NCI-H460 (cell line): Measurements from ENCODE around the gene MCC. TPM values are rescaled to one million over a fixed set of nuclear protein-coding genes. Genes with fewer than 3 reads are reported as not detected.

Experiments used
- DNase-seq: peaks from one replicate; pipeline ENCODE4 v3.0.0-alpha.2; 2016; ENCODE audit warnings: low read depth; ENCODE audit errors: extremely low read depth
- total RNA-seq: library from RNA; depleted of rRNA; stranded (reverse); fragments of >200 nt; shearing (Covaris generic); gene quantifications from 2 replicates; pipeline ENCODE4 v1.2.3, GENCODE V29; 2014

Gene MCC
- total RNA-seq, 1 experiment from 2014 or later: 19.5 TPM

GRCh38 chr5:113330533-113331208 lies 157.6 kb downstream of the MCC start:
- DNase-seq: peak; percentile 48

- DNase-seq: no peak
Observed at GRCh38 chr5:113329981-113330380, 158.3 kb downstream of the MCC start.

- no peak for DNase-seq
Observed at GRCh38 chr5:113325054-113325453, 163.2 kb downstream of the MCC start.

GRCh38 chr5:113321276-113321675 lies 167.0 kb downstream of the MCC start:
- DNase-seq: no peak

GRCh38 chr5:113320273-113320780 lies 167.9 kb downstream of the MCC start:
- no peak for DNase-seq

GRCh38 chr5:113319256-113320053 lies 168.8 kb downstream of the MCC start:
- no peak for DNase-seq

GRCh38 chr5:113317636-113318035 lies 170.6 kb downstream of the MCC start:
- DNase-seq: no peak

GRCh38 chr5:113311301-113311700 lies 177.0 kb downstream of the MCC start:
- DNase-seq: no peak

- no peak for DNase-seq
Observed at GRCh38 chr5:113302120-113302519, 186.1 kb downstream of the MCC start.

GRCh38 chr5:113299591-113299990 lies 188.7 kb downstream of the MCC start:
- DNase-seq: no peak

- no peak for DNase-seq
Observed at GRCh38 chr5:113296676-113297075, 191.6 kb downstream of the MCC start.

GRCh38 chr5:113295111-113295539 lies 193.1 kb downstream of the MCC start:
- DNase-seq: no peak

- DNase-seq: peak; percentile 70
Observed at GRCh38 chr5:113294311-113295110, 193.7 kb downstream of the MCC start.

GRCh38 chr5:113293975-113294310 lies 194.3 kb downstream of the MCC start:
- DNase-seq: no peak

GRCh38 chr5:113293068-113293974 lies 194.9 kb downstream of the MCC start:
- DNase-seq: no peak

GRCh38 chr5:113292462-113292861 lies 195.8 kb downstream of the MCC start:
- DNase-seq: no peak

GRCh38 chr5:113283558-113283957 lies 204.7 kb downstream of the MCC start:
- no peak for DNase-seq

GRCh38 chr5:113282472-113282871 lies 205.8 kb downstream of the MCC start:
- DNase-seq: no peak

- DNase-seq: no peak
Observed at GRCh38 chr5:113281194-113281593, 207.1 kb downstream of the MCC start.

- no peak for DNase-seq
Observed at GRCh38 chr5:113280541-113280940, 207.7 kb downstream of the MCC start.
